ENCODE data around the gene CD300C. TPM values are rescaled to one million over a fixed set of nuclear protein-coding genes. Genes with fewer than 3 reads are reported as not detected.

Gene CD300C
- total and polyA plus RNA-seq, 2 donors (not counting 1 experiment from before 2014, with no cell fraction given), result 0.72 to 0.74 TPM

GRCh38 chr17:74520790-74521480 is 25.0 kb downstream of the CD300C start:
- no peaks in the 10 kb centered on the region for H4K20me1 ChIP-seq (ENCODE audit: control insufficient read depth, insufficient read depth, low read length, poor library complexity, severe bottlenecking)
- H2AFZ ChIP-seq (ENCODE audit: insufficient read depth, low read depth, low read length, poor library complexity, severe bottlenecking), result no peak overlapping the region
- no peak overlapping the region for H3K9ac ChIP-seq (ENCODE audit: low read length)
- no peak overlapping the region for H3K4me3 ChIP-seq (ENCODE audit: control extremely low read depth in 1 of 5, extremely low read depth in 1 of 5, insufficient read depth in 1 of 5, low read depth in 2 of 5, low read length in 4 of 5)
- H3K9me3 Mint-ChIP-seq (ENCODE audit: insufficient read depth), result no peaks in the 10 kb centered on the region
- ChIA-PET CTCF (interaction anchor here (0.6 to 1.0 kb wide), 2 partner anchors 11 to 1557 kb away, joined by 3 read pairs; no protein-coding TSS in a partner anchor), POLR2A (no interaction called here)
- H3K9me3 ChIP-seq (ENCODE audit: control extremely low read depth in 1 of 3, control insufficient read depth in 2 of 3, insufficient read depth in 1 of 3, low read length in 2 of 3), result peaks cover 0 to 5% (median 0%) of the 10 kb centered on the region in 3 donors
- peaks cover 18% of the 10 kb centered on the region for H3K27me3 Mint-ChIP-seq
- no peak overlapping the region for H3K4me2 ChIP-seq (replicated peaks; ENCODE audit: low read depth, low read length, poor library complexity, severe bottlenecking)
- DNase-seq, result no peak
- no peaks in the 10 kb centered on the region for H3K36me3 ChIP-seq (replicated peaks in 1 of 2; ENCODE audit: control extremely low read depth in 1 of 2, control insufficient read depth in 1 of 2, extremely low read depth in 1 of 2, insufficient read depth in 2 of 2, low read length in 1 of 2)
- peaks cover 22 to 25% of the 10 kb centered on the region in 2 donors for H3K4me1 ChIP-seq (ENCODE audit: control insufficient read depth in 2 of 2, insufficient read depth in 2 of 2, low read length in 2 of 2)
- no peak overlapping the region for H3K27ac Mint-ChIP-seq
- H3K4me3 Mint-ChIP-seq, result no peak overlapping the region
- TF ChIP-seq CTCF (IDR thresholded peaks at IDR 0.05) (no peak), EZH2 (IDR thresholded peaks at IDR 0.05; ENCODE audit: borderline replicate concordance, insufficient read depth, low read depth, low read length, poor library complexity, severe bottlenecking) (no peak)
- no peak for ATAC-seq (ENCODE audit: low read depth)
- H3K4me1 Mint-ChIP-seq, result peaks cover 16% of the 10 kb centered on the region
- peaks cover 0 to 3% (median 1%) of the 10 kb centered on the region in 4 experiments for H3K27me3 ChIP-seq (replicated peaks in 1 of 4; ENCODE audit: control extremely low read depth in 1 of 4, control insufficient read depth in 3 of 4, insufficient read depth in 4 of 4, low read length in 3 of 4)
- peak overlapping the region in 1 of 2 donors; percentile 60 for H3K27ac ChIP-seq (ENCODE audit: low read length in 2 of 2)
- intact Hi-C loops (cut with micrococcal nuclease), result no loop called here
- 93% methylated on average over 13 of the region's 21 CpGs for WGBS (ENCODE audit: insufficient coverage)
- H3K79me2 ChIP-seq (ENCODE audit: control insufficient read depth, insufficient read depth, low read length), result no peaks in the 10 kb centered on the region

- no peaks in the 10 kb centered on the region for H3K36me3 ChIP-seq (replicated peaks in 1 of 2; ENCODE audit: control extremely low read depth in 1 of 2, control insufficient read depth in 1 of 2, extremely low read depth in 1 of 2, insufficient read depth in 2 of 2, low read length in 1 of 2)
- Mint-ChIP-seq H3K9me3 (ENCODE audit: insufficient read depth) (no peaks in the 10 kb centered on the region), H3K27me3 (peaks cover 18% of the 10 kb centered on the region), H3K4me3 (no peak overlapping the region), H3K27ac (no peak overlapping the region), H3K4me1 (peaks cover 16% of the 10 kb centered on the region)
- ChIA-PET POLR2A (no interaction called here), CTCF (interaction anchor here (0.6 to 1.0 kb wide), 2 partner anchors 12 to 1558 kb away, joined by 3 read pairs; no protein-coding TSS in a partner anchor)
- H3K27me3 ChIP-seq (replicated peaks in 1 of 4; ENCODE audit: control extremely low read depth in 1 of 4, control insufficient read depth in 3 of 4, insufficient read depth in 4 of 4, low read length in 3 of 4), result peaks cover 0 to 3% (median 1%) of the 10 kb centered on the region in 4 experiments
- H3K27ac ChIP-seq (ENCODE audit: low read length in 2 of 2), result peak overlapping the region; percentile 24 to 60
- H3K79me2 ChIP-seq (ENCODE audit: control insufficient read depth, insufficient read depth, low read length), result no peaks in the 10 kb centered on the region
- no peaks in the 10 kb centered on the region for H4K20me1 ChIP-seq (ENCODE audit: control insufficient read depth, insufficient read depth, low read length, poor library complexity, severe bottlenecking)
- peak; percentile 66 for DNase-seq
- no peak overlapping the region for H2AFZ ChIP-seq (ENCODE audit: insufficient read depth, low read depth, low read length, poor library complexity, severe bottlenecking)
- intact Hi-C loops (cut with micrococcal nuclease), result no loop called here
- H3K9ac ChIP-seq (ENCODE audit: low read length), result no peak overlapping the region
- H3K4me1 ChIP-seq (ENCODE audit: control insufficient read depth in 2 of 2, insufficient read depth in 2 of 2, low read length in 2 of 2), result peaks cover 22 to 25% of the 10 kb centered on the region in 2 donors
- TF ChIP-seq CTCF (IDR thresholded peaks at IDR 0.05) (no peak), EZH2 (IDR thresholded peaks at IDR 0.05; ENCODE audit: borderline replicate concordance, insufficient read depth, low read depth, low read length, poor library complexity, severe bottlenecking) (no peak)
- ATAC-seq (ENCODE audit: low read depth), result peak; percentile 58
- WGBS (ENCODE audit: insufficient coverage), result no CpG with 5 or more reads among the region's 3 CpGs
- no peak overlapping the region for H3K4me3 ChIP-seq (ENCODE audit: control extremely low read depth in 1 of 5, extremely low read depth in 1 of 5, insufficient read depth in 1 of 5, low read depth in 2 of 5, low read length in 4 of 5)
- peak overlapping the region; percentile 28 for H3K4me2 ChIP-seq (replicated peaks; ENCODE audit: low read depth, low read length, poor library complexity, severe bottlenecking)
- peaks cover 0 to 6% (median 0%) of the 10 kb centered on the region in 3 donors for H3K9me3 ChIP-seq (ENCODE audit: control extremely low read depth in 1 of 3, control insufficient read depth in 2 of 3, insufficient read depth in 1 of 3, low read length in 2 of 3)
These were observed 25.9 kb downstream of the CD300C start for GRCh38 chr17:74520016-74520434.

All from B cell (primary cell).